GM19351 (cell line): ENCODE data around the gene ATP2B2.

Source experiments
- ATAC-seq: cut with Tn5 transposase; IDR thresholded peaks from one replicate; pipeline ENCODE4 v1.9.1; 2021; ENCODE audit warnings: mild to moderate bottlenecking, moderate library complexity; ENCODE audit not compliant: unreplicated experiment

Gene ATP2B2

GRCh38 chr3:10471054-10471688, 34.2 kb downstream of the ATP2B2 start:
- no peak for ATAC-seq

GRCh38 chr3:10470120-10471053, 35.0 kb downstream of the ATP2B2 start:
- ATAC-seq = no peak

GRCh38 chr3:10469441-10470119, 35.8 kb downstream of the ATP2B2 start:
- ATAC-seq = no peak

GRCh38 chr3:10468613-10469354, 36.6 kb downstream of the ATP2B2 start:
- ATAC-seq = no peak

- no peak for ATAC-seq
Measured at GRCh38 chr3:10467904-10468612, 37.3 kb downstream of the ATP2B2 start.

DNA sequence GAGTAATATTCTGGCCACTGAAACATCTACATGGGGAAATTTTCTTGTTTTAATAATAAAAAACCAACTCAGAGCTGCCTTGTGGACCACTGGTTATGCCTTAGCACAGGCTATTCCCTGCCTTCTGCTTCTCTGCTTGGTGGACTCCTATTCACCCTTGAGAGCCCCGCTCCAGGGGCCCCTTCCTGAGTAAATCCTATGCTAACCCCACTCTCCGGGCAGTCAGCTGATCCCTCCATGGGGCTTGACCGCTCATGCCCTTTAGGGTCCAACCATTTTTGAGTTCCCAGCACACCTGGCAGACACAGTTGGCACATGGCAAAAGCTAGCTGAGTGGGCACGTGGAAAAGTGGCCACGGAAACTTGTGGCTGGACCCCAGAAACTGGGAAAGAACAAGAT, 38.2 kb downstream of the ATP2B2 start:
- ATAC-seq = no peak

DNA sequence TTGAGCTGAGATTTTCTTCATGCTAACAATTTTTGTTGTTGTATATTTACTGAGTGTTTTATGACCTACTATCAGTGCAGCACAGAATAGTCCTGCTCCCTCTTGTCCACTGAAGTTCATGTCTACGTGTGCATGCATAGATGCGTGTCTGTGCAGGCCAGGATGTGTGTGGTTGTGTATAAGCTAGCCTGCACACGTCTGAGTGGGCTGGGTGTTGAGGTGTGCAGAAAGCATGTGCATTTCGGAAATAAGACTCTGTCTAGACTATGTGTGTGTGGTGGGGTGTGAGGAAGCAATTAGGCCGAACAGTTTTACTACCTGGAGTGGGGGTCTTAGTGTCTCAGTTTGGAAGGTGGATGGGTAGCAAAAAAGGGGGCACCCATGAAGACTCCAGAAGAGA, 39.2 kb downstream of the ATP2B2 start:
- ATAC-seq = no peak

- no peak for ATAC-seq
Measured at GRCh38 chr3:10465161-10465560, 40.2 kb downstream of the ATP2B2 start.

- no peak for ATAC-seq
Measured at GRCh38 chr3:10463533-10464434, 41.6 kb downstream of the ATP2B2 start.

DNA sequence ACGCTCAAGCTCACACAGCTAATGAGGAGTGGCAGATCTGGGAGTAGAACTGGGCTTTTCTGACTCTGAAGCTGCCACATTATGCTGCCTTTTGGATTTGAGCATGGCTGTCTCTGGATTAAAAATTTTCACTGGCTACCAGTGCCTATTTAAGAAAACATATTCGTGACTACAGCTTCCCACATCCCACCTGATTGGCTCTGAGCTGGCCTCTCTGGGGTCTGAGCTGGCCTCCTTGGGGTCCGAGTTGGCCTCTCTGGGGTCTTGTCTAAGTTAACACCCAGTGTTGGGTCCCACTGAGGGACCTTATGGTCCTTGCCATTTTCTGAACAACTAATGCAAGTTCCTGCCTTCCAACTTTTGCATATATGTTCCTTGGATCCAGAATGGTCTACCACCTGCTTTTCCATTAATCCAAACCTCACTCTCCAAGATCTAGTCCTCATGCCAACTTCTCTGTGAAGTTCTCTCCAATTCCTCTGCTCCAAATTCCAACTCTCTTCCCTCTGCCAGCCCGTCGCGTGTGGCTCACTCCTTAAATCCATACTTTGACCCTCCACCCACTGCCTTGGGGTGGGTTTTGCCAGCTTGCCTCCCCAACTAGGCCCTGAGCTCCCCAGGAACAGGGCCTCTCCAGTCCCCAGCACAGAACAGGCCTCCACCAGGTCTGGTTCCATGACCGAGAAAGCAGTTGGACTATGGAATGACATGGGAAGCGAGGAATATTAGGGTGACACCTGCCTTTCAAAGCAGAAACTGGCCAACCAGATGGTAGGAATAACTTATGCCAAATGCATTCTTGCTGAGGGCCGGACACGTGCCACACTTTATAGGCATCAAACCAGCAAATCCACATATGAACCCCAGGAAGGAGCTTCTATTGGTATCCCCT, 42.5 kb downstream of the ATP2B2 start:
- ATAC-seq = no peak

GRCh38 chr3:10460951-10461545, 44.3 kb downstream of the ATP2B2 start:
- ATAC-seq = no peak

- ATAC-seq = no peak
Measured at GRCh38 chr3:10459954-10460754, 45.2 kb downstream of the ATP2B2 start.

DNA sequence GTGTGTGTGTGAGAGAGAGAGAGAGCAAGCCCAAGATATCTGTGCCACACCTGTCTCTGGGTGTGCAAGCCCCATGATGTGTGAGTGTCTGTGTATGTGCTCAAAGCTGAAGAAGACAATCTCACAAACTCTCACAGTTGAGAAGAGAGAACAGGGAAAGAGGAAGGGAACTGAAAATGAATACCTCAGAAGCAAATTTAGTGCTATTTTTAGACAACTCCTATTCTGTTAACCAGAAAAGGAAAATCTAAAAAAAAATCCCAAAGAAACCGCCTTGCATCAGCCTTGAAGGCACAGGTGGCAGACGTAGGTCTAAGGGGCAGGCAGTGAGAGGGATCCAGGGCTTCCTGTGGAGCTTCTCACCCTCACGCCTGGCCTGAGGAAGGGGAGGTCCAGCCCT, 47.8 kb downstream of the ATP2B2 start:
- ATAC-seq = peak; percentile 61

- ATAC-seq = no peak
Measured at GRCh38 chr3:10456981-10457380, 48.4 kb downstream of the ATP2B2 start.

- ATAC-seq = no peak
Measured at GRCh38 chr3:10455545-10455914, 49.9 kb downstream of the ATP2B2 start.

DNA sequence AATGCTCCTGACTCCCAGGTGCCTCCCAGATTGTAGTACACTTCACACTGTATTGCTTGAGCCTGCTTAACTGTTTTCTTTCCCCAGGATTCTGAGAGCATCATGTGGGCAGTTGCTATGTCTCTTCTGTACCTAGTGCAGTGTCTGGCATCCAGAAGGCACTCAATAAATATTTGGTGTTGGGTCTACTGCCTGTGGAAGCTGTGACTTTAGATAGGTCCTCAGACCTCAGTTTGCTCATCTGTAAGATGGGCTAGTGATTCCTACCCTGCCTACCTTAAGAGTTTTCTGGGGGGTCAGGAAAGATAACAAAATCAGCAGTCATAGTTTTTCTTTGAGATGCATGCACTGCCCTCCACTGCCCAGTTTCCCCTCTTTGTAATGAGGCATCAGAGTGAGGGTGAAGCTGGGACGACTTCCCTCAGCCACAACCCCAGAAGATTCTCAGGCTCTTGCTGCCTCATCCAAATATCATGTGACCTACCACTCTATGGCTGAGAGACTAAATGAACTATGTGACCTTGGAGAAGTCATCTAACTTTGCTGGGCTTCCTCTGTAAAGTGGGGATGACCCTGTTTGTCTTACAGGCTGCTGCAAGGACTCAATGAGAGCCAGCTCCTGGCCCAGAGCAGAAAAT, 50.4 kb downstream of the ATP2B2 start:
- ATAC-seq = no peak
